Thyroid gland (tissue), 4 donors: ENCODE results near the gene SLC9A8.
A peak's percentile ranks its signal among the peaks of the same experiment; 100 is the strongest.

Experiments used
- POLR2A ChIP-seq, 2 donors: fragments of 450-650 bp; IDR thresholded peaks; one replicate each; pipeline ENCODE4 v1.6.1; 2017; ENCODE audit warnings: antibody characterized with exemption in 2 of 2, mild to moderate bottlenecking in 2 of 2, moderate library complexity in 1 of 2
- TF ChIP-seq, protein P1 (sequence below), 6 experiments: fragments of 200-600 bp in 3 of 6; fragments of 450-650 bp in 3 of 6; sonication (generic) in 3 of 6; IDR thresholded peaks; one replicate each; pipeline ENCODE4 v1.5.1; 2016 to 2019; ENCODE audit warnings: antibody characterized with exemption in 6 of 6, mild to moderate bottlenecking in 2 of 6, inconsistent platforms in 1 of 6, moderate library complexity in 1 of 6

DNA sequence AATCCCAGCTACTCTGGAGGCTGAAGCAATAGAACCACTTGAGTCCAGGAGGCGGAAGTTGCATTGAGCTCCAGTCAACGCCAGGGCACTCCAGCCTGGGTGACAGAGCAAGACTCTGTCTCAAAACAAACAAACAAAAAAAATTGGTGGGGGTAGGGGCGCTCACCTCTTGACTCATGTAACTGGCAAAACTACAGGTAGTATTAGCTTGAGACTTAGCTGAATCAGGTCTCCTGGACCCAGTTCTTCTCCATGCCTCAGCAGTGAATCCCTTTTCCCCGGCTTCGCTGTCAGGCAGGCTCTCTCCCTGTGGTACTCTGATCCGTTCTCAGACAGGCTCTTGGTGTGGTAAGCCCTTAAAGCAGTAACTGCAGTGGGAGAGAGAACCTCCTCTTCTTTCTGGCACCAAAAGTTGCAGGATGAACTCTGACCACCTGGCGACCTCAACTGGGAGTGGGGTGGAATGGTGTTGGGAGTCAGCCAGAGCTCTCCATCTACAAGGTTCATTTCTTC is 12.9 kb downstream of the SLC9A8 start:
- TF ChIP-seq POLR2A (IDR thresholded peaks at IDR 0.05), result peak in 1 of 2 donors; percentile 11
- TF ChIP-seq, protein P1, sequence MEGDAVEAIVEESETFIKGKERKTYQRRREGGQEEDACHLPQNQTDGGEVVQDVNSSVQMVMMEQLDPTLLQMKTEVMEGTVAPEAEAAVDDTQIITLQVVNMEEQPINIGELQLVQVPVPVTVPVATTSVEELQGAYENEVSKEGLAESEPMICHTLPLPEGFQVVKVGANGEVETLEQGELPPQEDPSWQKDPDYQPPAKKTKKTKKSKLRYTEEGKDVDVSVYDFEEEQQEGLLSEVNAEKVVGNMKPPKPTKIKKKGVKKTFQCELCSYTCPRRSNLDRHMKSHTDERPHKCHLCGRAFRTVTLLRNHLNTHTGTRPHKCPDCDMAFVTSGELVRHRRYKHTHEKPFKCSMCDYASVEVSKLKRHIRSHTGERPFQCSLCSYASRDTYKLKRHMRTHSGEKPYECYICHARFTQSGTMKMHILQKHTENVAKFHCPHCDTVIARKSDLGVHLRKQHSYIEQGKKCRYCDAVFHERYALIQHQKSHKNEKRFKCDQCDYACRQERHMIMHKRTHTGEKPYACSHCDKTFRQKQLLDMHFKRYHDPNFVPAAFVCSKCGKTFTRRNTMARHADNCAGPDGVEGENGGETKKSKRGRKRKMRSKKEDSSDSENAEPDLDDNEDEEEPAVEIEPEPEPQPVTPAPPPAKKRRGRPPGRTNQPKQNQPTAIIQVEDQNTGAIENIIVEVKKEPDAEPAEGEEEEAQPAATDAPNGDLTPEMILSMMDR (IDR thresholded peaks at IDR 0.05), result peak in 4 of 6 experiments; percentile 23 to 43 (median 26)
